ENCODE measurements around the gene USP47.

Gene USP47

GRCh38 chr11:12005476-12005875, 163.7 kb downstream of the USP47 start:
- DNase-seq (ENCODE audit: low read depth): peak; percentile 85
- TF ChIP-seq, protein P1, sequence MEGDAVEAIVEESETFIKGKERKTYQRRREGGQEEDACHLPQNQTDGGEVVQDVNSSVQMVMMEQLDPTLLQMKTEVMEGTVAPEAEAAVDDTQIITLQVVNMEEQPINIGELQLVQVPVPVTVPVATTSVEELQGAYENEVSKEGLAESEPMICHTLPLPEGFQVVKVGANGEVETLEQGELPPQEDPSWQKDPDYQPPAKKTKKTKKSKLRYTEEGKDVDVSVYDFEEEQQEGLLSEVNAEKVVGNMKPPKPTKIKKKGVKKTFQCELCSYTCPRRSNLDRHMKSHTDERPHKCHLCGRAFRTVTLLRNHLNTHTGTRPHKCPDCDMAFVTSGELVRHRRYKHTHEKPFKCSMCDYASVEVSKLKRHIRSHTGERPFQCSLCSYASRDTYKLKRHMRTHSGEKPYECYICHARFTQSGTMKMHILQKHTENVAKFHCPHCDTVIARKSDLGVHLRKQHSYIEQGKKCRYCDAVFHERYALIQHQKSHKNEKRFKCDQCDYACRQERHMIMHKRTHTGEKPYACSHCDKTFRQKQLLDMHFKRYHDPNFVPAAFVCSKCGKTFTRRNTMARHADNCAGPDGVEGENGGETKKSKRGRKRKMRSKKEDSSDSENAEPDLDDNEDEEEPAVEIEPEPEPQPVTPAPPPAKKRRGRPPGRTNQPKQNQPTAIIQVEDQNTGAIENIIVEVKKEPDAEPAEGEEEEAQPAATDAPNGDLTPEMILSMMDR (IDR thresholded peaks at IDR 0.05; ENCODE audit: low read length, missing control alignments): no peak
- H3K4me3 ChIP-seq (replicated peaks; ENCODE audit: low read depth, low read length): no peak overlapping the region

- DNase-seq (ENCODE audit: low read depth): no peak
- H3K4me3 ChIP-seq (replicated peaks; ENCODE audit: low read depth, low read length): peak overlapping the region; percentile 10
- TF ChIP-seq, protein P1 (IDR thresholded peaks at IDR 0.05; ENCODE audit: low read length, missing control alignments): no peak
Measured at GRCh38 chr11:12006552-12007229, 164.9 kb downstream of the USP47 start.

GRCh38 chr11:12007230-12007593, 165.4 kb downstream of the USP47 start:
- TF ChIP-seq, protein P1 (IDR thresholded peaks at IDR 0.05; ENCODE audit: low read length, missing control alignments): no peak
- no peak for DNase-seq (ENCODE audit: low read depth)
- peak overlapping the region; percentile 83 for H3K4me3 ChIP-seq (replicated peaks; ENCODE audit: low read depth, low read length)

- peak; percentile 27 for DNase-seq (ENCODE audit: low read depth)
- TF ChIP-seq, protein P1 (IDR thresholded peaks at IDR 0.05; ENCODE audit: low read length, missing control alignments): no peak
- H3K4me3 ChIP-seq (replicated peaks; ENCODE audit: low read depth, low read length): peak within 1 kb of the TSS; percentile 83
Measured at GRCh38 chr11:12007769-12008737, 166.3 kb downstream of the USP47 start, which contains the start of gene DKK3. Gene DKK3 (minus strand): TSS chr11:12008626. CDS start chr11:12008582, 44 bp downstream.

Measured in fibroblast of pulmonary artery (primary cell).